Activated naive CD8-positive, alpha-beta T cell treated with anti-CD3 and anti-CD28 coated beads, Interleukin-2, amount 50 U/mL, for 16 hours (primary cell): Measurements from ENCODE around the gene ADAMTSL3.

Source experiments
- DNase-seq: peaks from one replicate; pipeline ENCODE4 v3.0.0-alpha.2; 2020; ENCODE audit warnings: low read depth, low spot score

Gene ADAMTSL3

GRCh38 chr15:83881156-83881555, 227.2 kb downstream of the ADAMTSL3 start:
- no peak for DNase-seq

DNA sequence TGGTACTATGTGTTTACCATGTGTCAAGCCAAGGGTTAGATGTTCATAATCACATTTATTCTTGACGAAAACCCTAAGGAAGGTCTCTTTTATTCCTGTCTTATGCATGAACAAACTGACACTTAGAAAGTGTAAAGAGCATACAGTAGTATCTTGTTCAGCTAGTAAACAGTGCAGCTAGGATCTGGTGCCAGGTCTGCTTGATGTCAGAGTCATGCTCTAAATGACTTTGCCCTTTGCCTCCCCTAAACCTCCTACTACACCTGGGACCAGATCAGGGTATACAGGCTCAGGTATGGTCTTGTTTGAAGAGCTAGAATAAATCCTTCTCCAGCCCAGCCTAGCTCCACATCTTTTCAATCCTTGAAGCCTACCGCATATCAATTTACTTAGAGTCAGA, 232.4 kb downstream of the ADAMTSL3 start:
- DNase-seq: no peak

- no peak for DNase-seq
These were observed 233.5 kb downstream of the ADAMTSL3 start for GRCh38 chr15:83887404-83887803.

DNA sequence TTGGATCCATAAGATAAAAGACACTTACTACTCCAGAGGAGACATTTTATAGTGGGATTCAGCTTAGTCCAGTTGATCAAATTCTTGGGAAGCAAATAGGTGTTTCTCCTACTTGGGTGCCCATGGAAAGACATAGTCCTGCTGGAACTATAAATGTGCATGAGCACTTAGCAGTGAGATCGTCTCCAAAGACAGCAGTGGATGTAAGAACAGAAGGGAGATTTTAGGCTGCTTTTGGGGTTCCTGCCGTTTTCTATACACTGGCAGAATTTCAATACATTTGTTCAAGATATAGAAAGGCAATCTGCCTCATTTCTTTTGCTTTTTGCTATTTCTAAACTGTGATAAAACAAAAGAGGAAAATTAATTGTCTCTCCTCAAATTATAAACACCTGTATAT, 234.0 kb downstream of the ADAMTSL3 start:
- DNase-seq: no peak

- DNase-seq: no peak
These were observed 236.1 kb downstream of the ADAMTSL3 start for GRCh38 chr15:83889995-83890394.

GRCh38 chr15:83890587-83890986, 236.7 kb downstream of the ADAMTSL3 start:
- DNase-seq: no peak

- DNase-seq: no peak
These were observed 238.6 kb downstream of the ADAMTSL3 start for GRCh38 chr15:83892498-83892897.

GRCh38 chr15:83893308-83893707, 239.4 kb downstream of the ADAMTSL3 start:
- no peak for DNase-seq

DNA sequence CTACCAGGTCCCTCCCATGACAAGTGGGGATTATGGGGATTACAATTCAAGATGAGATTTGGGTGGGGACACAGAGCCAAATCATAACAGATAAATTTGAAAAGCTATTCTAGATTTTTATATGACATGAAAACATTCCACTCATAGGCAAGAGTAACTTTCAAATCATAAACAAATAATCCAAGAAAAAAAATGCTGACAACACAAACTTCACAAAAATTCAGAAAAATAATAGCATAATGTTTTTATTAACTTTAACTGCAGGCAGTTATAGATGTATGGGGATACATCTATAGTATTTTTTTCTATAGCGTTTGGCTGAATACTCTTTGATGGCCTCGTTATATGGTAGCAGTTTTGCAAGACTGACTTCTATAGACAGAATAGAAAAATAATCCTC, 243.1 kb downstream of the ADAMTSL3 start:
- no peak for DNase-seq

DNA sequence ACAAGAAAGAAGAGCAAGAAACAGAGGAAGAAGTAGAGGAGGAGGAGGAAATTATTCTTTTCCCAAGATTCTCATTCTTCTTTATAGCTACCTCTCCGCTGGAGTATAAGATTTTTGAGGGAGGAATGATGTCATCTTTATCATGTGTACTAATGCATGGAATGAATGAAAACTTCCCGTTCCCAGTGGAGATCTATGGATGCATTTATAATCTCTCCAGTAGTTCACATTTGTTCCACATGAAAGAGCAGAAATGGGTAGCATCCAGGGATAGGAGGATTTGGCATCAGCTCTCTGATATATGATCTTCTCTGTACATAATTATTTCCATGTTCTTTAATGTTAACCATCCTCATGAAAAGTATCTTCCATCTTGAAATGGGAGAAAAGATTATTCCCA, 244.4 kb downstream of the ADAMTSL3 start:
- DNase-seq: no peak

DNA sequence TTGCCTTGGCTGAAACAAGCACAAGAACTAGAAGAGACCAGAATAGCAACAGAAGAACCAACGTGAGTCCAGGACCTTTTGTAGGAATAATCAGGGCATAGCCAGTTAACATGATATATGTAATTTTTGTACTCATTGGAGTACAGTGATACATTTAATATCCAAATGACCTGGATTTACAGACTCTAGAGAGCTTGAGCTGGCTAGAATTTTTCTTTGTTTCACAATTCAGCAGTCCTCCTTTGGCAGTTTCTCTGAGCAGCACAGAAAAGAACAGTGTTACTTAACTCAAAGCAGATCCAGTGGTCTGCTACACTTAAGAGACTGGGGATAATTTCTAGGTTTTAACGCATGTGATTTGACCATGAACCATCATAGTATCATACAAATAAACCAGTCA, 245.7 kb downstream of the ADAMTSL3 start:
- no peak for DNase-seq

- no peak for DNase-seq
These were observed 250.5 kb downstream of the ADAMTSL3 start for GRCh38 chr15:83904107-83905040.

GRCh38 chr15:83905556-83906273, 251.8 kb downstream of the ADAMTSL3 start:
- DNase-seq: no peak

DNA sequence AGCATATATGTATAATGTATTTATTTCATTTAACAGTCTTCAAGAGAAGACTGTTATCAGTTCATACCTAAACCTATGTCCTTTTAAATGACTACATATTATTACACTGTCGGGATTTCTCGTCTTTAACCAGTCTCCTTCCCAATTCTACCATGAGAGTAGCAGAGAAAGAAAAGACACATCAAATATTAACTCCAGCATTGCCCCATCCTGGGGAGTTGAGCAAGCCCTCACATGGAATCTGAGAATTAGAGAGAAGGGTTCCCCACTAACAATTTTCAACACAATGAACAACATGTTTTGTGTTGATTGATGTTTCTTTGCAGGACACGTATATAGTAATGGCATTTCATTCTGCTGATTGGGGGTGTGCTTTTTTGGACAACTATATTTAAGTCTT, 257.4 kb downstream of the ADAMTSL3 start:
- no peak for DNase-seq

DNA sequence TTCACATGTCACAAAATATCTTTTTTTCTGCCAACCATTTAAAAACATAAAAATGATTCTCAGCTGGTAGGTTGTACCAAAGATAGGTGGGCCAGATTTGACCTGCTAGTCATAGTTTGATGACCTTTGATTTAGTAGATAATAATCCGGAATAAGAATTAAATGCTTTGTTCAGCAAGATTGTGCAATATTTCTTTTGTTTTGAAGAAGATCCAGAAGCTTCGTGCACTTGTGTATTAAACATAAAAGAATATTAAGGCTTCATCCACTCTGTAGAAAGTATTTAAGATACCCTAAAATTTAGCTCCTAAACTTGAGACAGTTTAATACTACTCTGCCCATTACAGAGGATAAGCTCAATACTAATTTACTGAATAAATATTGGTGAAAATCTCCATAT, 258.4 kb downstream of the ADAMTSL3 start:
- DNase-seq: no peak

DNA sequence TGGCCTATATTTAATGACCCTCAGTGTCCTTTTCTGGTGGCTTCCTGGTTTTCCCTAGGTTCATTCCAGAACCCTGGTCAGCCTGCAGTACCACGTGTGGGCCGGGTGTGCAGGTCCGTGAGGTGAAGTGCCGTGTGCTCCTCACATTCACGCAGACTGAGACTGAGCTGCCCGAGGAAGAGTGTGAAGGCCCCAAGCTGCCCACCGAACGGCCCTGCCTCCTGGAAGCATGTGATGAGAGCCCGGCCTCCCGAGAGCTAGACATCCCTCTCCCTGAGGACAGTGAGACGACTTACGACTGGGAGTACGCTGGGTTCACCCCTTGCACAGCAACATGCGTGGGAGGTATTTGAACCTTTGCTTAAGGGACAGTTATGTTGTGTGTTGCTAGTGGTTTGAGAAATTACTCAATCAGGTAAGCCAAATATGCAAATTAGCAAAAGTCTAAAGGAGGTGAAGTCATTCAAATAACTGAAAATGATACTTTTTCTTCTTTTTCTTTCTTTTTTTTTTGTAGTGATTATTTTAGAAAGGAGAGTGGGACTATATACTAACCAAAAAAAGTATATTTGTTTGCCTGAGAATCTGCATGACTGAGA, 259.2 kb downstream of the ADAMTSL3 start:
- no peak for DNase-seq

- no peak for DNase-seq
These were observed 261.0 kb downstream of the ADAMTSL3 start for GRCh38 chr15:83914906-83915305.

DNA sequence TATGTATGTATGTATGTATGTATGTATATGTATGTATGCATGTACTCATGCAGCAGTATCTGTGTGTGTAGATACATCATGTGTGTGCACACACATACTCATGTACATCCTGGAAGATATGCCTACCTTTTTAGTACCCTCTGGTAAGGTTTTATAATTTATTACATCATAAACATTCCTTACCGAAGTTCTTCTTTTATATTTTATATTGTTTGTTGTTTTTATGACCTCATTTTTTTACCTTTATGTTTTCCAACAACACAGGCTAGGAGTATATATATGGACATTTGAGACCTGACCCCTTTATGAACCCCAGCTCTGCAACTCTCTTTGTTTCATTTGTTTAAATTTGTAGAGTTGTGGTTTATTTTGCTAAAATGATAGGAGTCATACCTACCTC, 263.5 kb downstream of the ADAMTSL3 start:
- no peak for DNase-seq

DNA sequence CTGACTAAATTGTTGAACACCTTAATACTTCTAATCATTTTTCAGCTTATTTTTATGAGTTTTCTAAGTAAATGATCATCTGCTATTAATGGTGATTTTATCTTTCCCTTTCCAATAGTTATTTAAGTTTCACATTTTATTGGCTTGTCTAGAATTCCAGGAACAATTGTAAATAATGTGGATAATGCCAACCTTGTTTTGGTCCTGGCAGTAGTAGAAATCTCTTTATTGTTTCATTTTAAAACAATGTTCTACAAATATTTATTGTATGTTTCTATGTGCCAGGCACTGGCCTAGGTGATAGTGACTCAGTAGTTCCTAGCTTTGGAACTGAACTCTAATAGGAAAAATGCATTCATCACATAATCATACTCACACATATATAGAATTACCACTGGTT, 264.1 kb downstream of the ADAMTSL3 start:
- no peak for DNase-seq

DNA sequence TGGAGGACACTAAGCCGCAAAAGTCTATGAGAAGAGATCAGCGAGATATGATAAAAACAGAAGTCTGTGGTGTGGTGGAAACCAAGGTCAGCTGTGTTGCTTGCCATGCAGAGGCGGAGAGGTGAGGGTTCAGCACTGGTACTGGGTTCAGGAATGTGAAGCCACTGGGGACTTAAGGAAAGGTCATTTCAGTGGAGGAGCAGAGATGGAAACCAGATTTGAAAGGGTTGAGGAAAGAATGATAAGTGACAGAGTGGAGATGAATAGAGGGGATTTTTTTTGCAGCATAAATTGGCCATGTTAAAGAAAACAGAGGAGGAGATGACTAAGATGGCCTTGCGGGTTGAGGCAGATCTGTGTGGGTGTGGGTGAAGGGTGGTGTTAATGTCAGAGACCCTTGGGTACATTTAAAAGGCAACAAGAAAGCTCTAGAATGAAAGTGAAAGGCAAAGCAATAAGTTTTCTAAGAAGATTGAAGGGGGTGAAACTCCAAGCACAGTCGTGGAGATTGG, 265.5 kb downstream of the ADAMTSL3 start:
- no peak for DNase-seq

- no peak for DNase-seq
These were observed 266.1 kb downstream of the ADAMTSL3 start for GRCh38 chr15:83919978-83920510.
